ENCODE measurements around the gene RHOA.
A peak's percentile ranks its signal among the peaks of the same experiment; 100 is the strongest.
"Not testable (repeated sequence)": the region's sequence is repeated elsewhere in the genome, so short reads cannot be mapped to it uniquely, and the experiment has no call there.

RHOA gene

GRCh38 chr3:49349348-49350114, 62.2 kb downstream of the RHOA start:
- DNase-seq (ENCODE audit: extremely low read depth, insufficient read length) = no peak
- H3K4me3 ChIP-seq (replicated peaks; ENCODE audit: low read depth, low read length) = no peak overlapping the region
- H3K36me3 ChIP-seq (ENCODE audit: control insufficient read depth, insufficient read depth, low read length) = no peaks in the 10 kb centered on the region
- TF ChIP-seq CTCF (IDR thresholded peaks at IDR 0.05; ENCODE audit: insufficient read depth, low read length, poor library complexity, severe bottlenecking) = no peak
- no peaks in the 10 kb centered on the region for H3K27me3 ChIP-seq (replicated peaks; ENCODE audit: control insufficient read depth, insufficient read depth, low read length)

GRCh38 chr3:49348361-49348760, 63.4 kb downstream of the RHOA start:
- not testable (repeated sequence) for H3K36me3 ChIP-seq (ENCODE audit: control insufficient read depth, insufficient read depth, low read length)

GRCh38 chr3:49346797-49347251, 65.0 kb downstream of the RHOA start:
- Histone ChIP-seq H3K27me3 (replicated peaks; ENCODE audit: control insufficient read depth, insufficient read depth, low read length) (no peaks in the 10 kb centered on the region), H3K4me3 (replicated peaks; ENCODE audit: low read depth, low read length) (no peak overlapping the region), H3K36me3 (ENCODE audit: control insufficient read depth, insufficient read depth, low read length) (no peaks in the 10 kb centered on the region)
- TF ChIP-seq CTCF (IDR thresholded peaks at IDR 0.05; ENCODE audit: insufficient read depth, low read length, poor library complexity, severe bottlenecking) = no peak
- no peak for DNase-seq (ENCODE audit: extremely low read depth, insufficient read length)

More at GRCh38 chr3:49348361-49348760, 63.4 kb downstream of the RHOA start:
- DNase-seq (ENCODE audit: extremely low read depth, insufficient read length); H3K4me3 ChIP-seq (replicated peaks; ENCODE audit: low read depth, low read length); H3K27me3 ChIP-seq (replicated peaks; ENCODE audit: control insufficient read depth, insufficient read depth, low read length): not testable (repeated sequence)

DNA sequence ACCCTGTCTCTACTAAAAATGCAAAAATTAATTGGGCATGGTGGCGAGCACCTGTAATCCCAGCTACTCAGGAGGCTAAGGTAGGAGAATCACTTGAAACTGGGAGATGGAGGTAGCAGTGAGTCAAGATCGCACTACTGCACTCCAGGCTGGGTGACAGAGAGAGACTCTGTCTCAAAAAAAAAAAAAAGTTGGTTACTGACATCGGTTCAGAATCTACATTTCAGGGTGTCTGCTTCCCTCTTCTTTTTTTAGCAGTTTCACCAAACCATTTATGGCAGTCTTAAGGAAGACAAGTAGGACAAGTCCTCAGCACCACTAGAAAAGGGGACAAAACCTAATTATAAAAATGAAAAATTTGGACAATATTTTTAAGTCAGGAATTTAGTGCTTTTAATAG, 68.6 kb downstream of the RHOA start:
- H3K4me3 ChIP-seq (replicated peaks; ENCODE audit: low read depth, low read length) = no peak overlapping the region
- no peaks in the 10 kb centered on the region for H3K36me3 ChIP-seq (ENCODE audit: control insufficient read depth, insufficient read depth, low read length)
- H3K27me3 ChIP-seq (replicated peaks; ENCODE audit: control insufficient read depth, insufficient read depth, low read length) = no peaks in the 10 kb centered on the region
- no peak for TF ChIP-seq CTCF (IDR thresholded peaks at IDR 0.05; ENCODE audit: insufficient read depth, low read length, poor library complexity, severe bottlenecking)
- DNase-seq (ENCODE audit: extremely low read depth, insufficient read length) = peak; percentile 35

GRCh38 chr3:49341996-49342395, 69.8 kb downstream of the RHOA start:
- Histone ChIP-seq H3K36me3 (ENCODE audit: control insufficient read depth, insufficient read depth, low read length) (no peaks in the 10 kb centered on the region), H3K4me3 (replicated peaks; ENCODE audit: low read depth, low read length) (no peak overlapping the region), H3K27me3 (replicated peaks; ENCODE audit: control insufficient read depth, insufficient read depth, low read length) (no peaks in the 10 kb centered on the region)
- no peak for TF ChIP-seq CTCF (IDR thresholded peaks at IDR 0.05; ENCODE audit: insufficient read depth, low read length, poor library complexity, severe bottlenecking)
- no peak for DNase-seq (ENCODE audit: extremely low read depth, insufficient read length)

DNA sequence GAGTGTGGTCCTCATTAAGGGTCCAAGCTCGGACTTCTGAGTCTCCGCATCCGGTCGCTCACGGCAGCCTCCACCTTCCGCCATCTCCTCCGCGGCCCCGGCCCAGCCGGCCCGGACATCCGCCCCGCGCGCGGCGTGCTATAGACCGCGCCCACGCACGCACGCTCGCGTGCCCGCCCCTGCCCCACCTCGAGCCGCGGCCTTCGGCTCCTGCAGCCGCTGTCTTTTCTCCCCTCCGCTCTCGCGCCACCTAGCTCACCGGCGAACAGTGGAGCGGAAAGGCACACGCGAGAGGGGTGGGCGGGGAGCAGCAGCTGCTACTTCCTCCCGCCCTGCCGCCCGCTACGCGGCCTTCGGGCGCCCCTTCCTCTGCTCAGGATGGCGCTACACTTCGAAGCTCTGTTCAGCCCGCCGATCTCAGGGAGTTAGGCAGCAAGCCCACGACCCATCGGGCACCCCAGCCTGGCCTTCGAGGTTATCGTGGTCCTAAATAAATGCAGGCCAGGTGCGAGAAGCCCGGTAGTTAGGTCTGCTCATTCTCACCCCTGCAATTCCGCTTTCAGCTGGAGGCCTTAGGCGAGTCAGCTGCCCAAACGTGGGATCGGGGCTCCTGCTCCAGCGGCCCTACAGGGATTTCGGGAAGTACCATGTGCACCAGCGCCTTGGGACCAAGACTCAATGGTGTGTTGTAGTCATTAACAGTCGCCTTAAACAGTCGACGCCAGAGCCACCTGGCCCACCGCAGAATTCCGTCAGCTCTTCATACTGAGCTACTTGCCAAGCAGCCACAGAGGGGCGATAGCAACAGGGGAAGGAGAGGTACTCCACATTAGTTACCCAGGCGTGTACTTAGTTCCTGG, 71.6 kb downstream of the RHOA start, which contains the start of gene USP4:
Gene USP4 (minus strand): TSS at position 113 of the 860 bp plus-strand sequence. CDS start 29 bp downstream, at position 84.
- no peaks in the 10 kb centered on the region for H3K36me3 ChIP-seq (ENCODE audit: control insufficient read depth, insufficient read depth, low read length)
- no peaks in the 10 kb centered on the region for H3K27me3 ChIP-seq (replicated peaks; ENCODE audit: control insufficient read depth, insufficient read depth, low read length)
- peak; percentile 99 for DNase-seq (ENCODE audit: extremely low read depth, insufficient read length)
- peak within 1 kb of the TSS; percentile 98 for H3K4me3 ChIP-seq (replicated peaks; ENCODE audit: low read depth, low read length)
- peak; percentile 69 for TF ChIP-seq CTCF (IDR thresholded peaks at IDR 0.05; ENCODE audit: insufficient read depth, low read length, poor library complexity, severe bottlenecking)

All from GM06990 (cell line).